ENCODE measurements around the gene ERC2.

- TF ChIP-seq CTCF (IDR thresholded peaks at IDR 0.05), result no peak
- no peak for TF ChIP-seq EP300 (IDR thresholded peaks at IDR 0.05)
Measured at GRCh38 chr3:55648591-55649318, 819.5 kb downstream of the ERC2 start.

All from ovary (tissue), 3 donors.